Posterior vena cava (tissue), 2 donors: ENCODE data around the gene RHBDD3. TPM values are rescaled to one million over a fixed set of nuclear protein-coding genes. Genes with fewer than 3 reads are reported as not detected.
"Not testable (repeated sequence)": the region's sequence is repeated elsewhere in the genome, so short reads cannot be mapped to it uniquely, and the experiment has no call there.

Experiments
- DNase-seq: peaks from one replicate; pipeline ENCODE4 v3.0.0-alpha.2; 2020; ENCODE audit warnings: low spot score
- intact Hi-C, 2 donors: fragments of 100-400 bp; cut with DNase I; formaldehyde crosslinking; loops; one replicate each; pipeline versions ENCODE4 v1.14.1 to v1.14.2; 2022 to 2023
- total RNA-seq, 2 donors: library from RNA; stranded (reverse); fragmentation: NEBNext Ultra II Directional; extraction: Animal tissue kit (Norgen Biotek cat#: 25700); gene quantifications; one replicate each; pipeline ENCODE4 v1.2.1, GENCODE V29; 2021
- donor health status: DM: yes; HTN: yes; CAD: no.
- donor health status: DM: yes; HTN: yes; CAD: no.

The RHBDD3 gene
- total RNA-seq, 2 donors from 2014 or later = 11.8 to 17.6 TPM

GRCh38 chr22:29257751-29258181 lies 10.0 kb downstream of the RHBDD3 start:
- DNase-seq = no peak
- intact Hi-C loops = loop anchor here in 1 of 2 donors (10.0 kb wide), 1 partner anchor 403 kb away; no protein-coding TSS in a partner anchor

- intact Hi-C loops = loop anchor here in 1 of 2 donors (10.0 kb wide), 1 partner anchor 402 kb away; no protein-coding TSS in a partner anchor
- DNase-seq = no peak
Observed at GRCh38 chr22:29256606-29257325, 11.0 kb downstream of the RHBDD3 start.

- intact Hi-C loops = loop anchor here in 1 of 2 donors (10.0 kb wide), 1 partner anchor 400 kb away; no protein-coding TSS in a partner anchor
- DNase-seq = peak; percentile 62
Observed at GRCh38 chr22:29255064-29255621, 12.6 kb downstream of the RHBDD3 start.

- no peak for DNase-seq
- intact Hi-C loops = loop anchor here in 1 of 2 donors (10.0 kb wide), 1 partner anchor 399 kb away; no protein-coding TSS in a partner anchor
Observed at GRCh38 chr22:29254286-29254660, 13.5 kb downstream of the RHBDD3 start.

- no peak for DNase-seq
- intact Hi-C loops = loop anchor here in 1 of 2 donors (10.0 kb wide), 1 partner anchor 399 kb away; no protein-coding TSS in a partner anchor
Observed at GRCh38 chr22:29253561-29254285, 14.1 kb downstream of the RHBDD3 start.

GRCh38 chr22:29251981-29252911 lies 15.5 kb downstream of the RHBDD3 start:
- no peak for DNase-seq
- intact Hi-C loops = loop anchor here in 1 of 2 donors (10.0 kb wide), 1 partner anchor 397 kb away; no protein-coding TSS in a partner anchor

- no peak for DNase-seq
- intact Hi-C loops = loop anchor here in 1 of 2 donors (10.0 kb wide), 1 partner anchor 396 kb away; no protein-coding TSS in a partner anchor
Observed at GRCh38 chr22:29251265-29251664, 16.5 kb downstream of the RHBDD3 start.

- intact Hi-C loops, DNase-seq: not testable (repeated sequence)
Observed at GRCh38 chr22:29247891-29248290, 19.9 kb downstream of the RHBDD3 start.

- intact Hi-C loops = no loop called here
- DNase-seq = peak; percentile 89
Observed at GRCh38 chr22:29245626-29246385, 22.0 kb downstream of the RHBDD3 start.

- no peak for DNase-seq
- intact Hi-C loops = no loop called here
Observed at GRCh38 chr22:29244785-29245625, 22.8 kb downstream of the RHBDD3 start.

GRCh38 chr22:29243874-29244446 lies 23.8 kb downstream of the RHBDD3 start:
- no peak for DNase-seq
- intact Hi-C loops = no loop called here

GRCh38 chr22:29240481-29240880 lies 27.3 kb downstream of the RHBDD3 start:
- DNase-seq, intact Hi-C loops: not testable (repeated sequence)

- peak; percentile 23 for DNase-seq
- intact Hi-C loops = no loop called here
Observed at GRCh38 chr22:29233277-29233877, 34.4 kb downstream of the RHBDD3 start.

- intact Hi-C loops = no loop called here
Observed at GRCh38 chr22:29231971-29232959, 35.5 kb downstream of the RHBDD3 start.

More at GRCh38 chr22:29231971-29232959, 35.5 kb downstream of the RHBDD3 start:
- peak; percentile 82 for DNase-seq
